Measurements from ENCODE around the gene MMP26.

The MMP26 gene

GRCh38 chr11:4740735-4741134, 36.2 kb downstream of the MMP26 start (continued):
- TF ChIP-seq ZNF701 (tag by site-specific recombination; IDR thresholded peaks at IDR 0.05) (no peak), KLF16 (tag by site-specific recombination; IDR thresholded peaks at IDR 0.05) (no peak), ZBTB26 (tag by site-specific recombination; optimal IDR thresholded peaks at IDR 0.05) (no peak)

DNA sequence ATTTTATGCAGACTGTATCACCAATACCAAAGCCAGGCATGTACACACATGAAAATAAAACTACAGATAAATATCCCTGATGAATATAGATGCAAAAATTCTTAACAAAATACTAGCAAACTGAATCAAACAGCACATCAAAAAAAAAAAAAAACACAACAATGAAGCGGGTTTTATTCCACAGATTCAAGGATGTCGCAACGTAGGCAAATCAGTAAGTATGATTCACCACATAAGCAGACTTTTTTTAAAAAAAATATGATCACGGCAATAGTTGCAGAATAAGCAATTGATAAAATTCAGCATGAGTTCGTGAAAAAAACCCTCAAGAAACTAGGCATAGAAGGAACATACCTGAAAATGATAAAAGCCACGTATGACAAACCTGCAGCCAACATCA, 43.9 kb downstream of the MMP26 start:
- ChIA-PET CTCF (no interaction called here), POLR2A (no interaction called here)
- Histone ChIP-seq H3K4me3 (ENCODE audit: low read depth, low read length) (no peak overlapping the region), H3K36me3 (ENCODE audit: control insufficient read depth in 2 of 2, insufficient read depth in 1 of 2, low read length in 2 of 2) (no peaks in the 10 kb centered on the region), H3K27ac (ENCODE audit: extremely low read depth, low read depth, low read length) (no peak overlapping the region), H3K9me3 (ENCODE audit: control insufficient read depth, insufficient read depth, low read depth, low read length) (no peaks in the 10 kb centered on the region), H3K4me1 (ENCODE audit: control insufficient read depth, insufficient read depth, low read length) (no peaks in the 10 kb centered on the region)
- TF ChIP-seq ZNF692 (tag by site-specific recombination; IDR thresholded peaks at IDR 0.05) (no peak), ZBTB26 (tag by site-specific recombination; optimal IDR thresholded peaks at IDR 0.05) (no peak), ZNF426 (tag by site-specific recombination; IDR thresholded peaks at IDR 0.05) (no peak), ZBTB21 (tag by site-specific recombination; IDR thresholded peaks at IDR 0.05) (no peak), ZNF221 (tag by site-specific recombination; IDR thresholded peaks at IDR 0.05; ENCODE audit: borderline replicate concordance) (no peak), ZNF707 (tag by site-specific recombination; IDR thresholded peaks at IDR 0.05) (no peak), KLF8 (tag by site-specific recombination; IDR thresholded peaks at IDR 0.05) (no peak)

GRCh38 chr11:4751201-4751600, 46.6 kb downstream of the MMP26 start:
- POLR2A ChIA-PET: no interaction called here
- Histone ChIP-seq H3K4me3 (ENCODE audit: low read depth, low read length) (no peak overlapping the region), H3K36me3 (ENCODE audit: control insufficient read depth in 2 of 2, insufficient read depth in 1 of 2, low read length in 2 of 2) (no peaks in the 10 kb centered on the region), H3K4me1 (ENCODE audit: control insufficient read depth, insufficient read depth, low read length) (no peaks in the 10 kb centered on the region), H3K27ac (ENCODE audit: extremely low read depth, low read depth, low read length) (no peak overlapping the region), H3K9me3 (ENCODE audit: control insufficient read depth, insufficient read depth, low read depth, low read length) (no peaks in the 10 kb centered on the region)
- CTCF ChIA-PET: interaction anchor here (0.7 kb wide), 1 partner anchor 38 kb away, joined by 3 read pairs; no protein-coding TSS in a partner anchor
- TF ChIP-seq ZNF585B (tag by site-specific recombination; IDR thresholded peaks at IDR 0.05) (no peak), ZFHX2 (tag by site-specific recombination; conservative IDR thresholded peaks at IDR 0.05) (no peak), ELK4 (IDR thresholded peaks at IDR 0.05; ENCODE audit: borderline replicate concordance, low read depth, low read length) (no peak), GLI2 (tag by site-specific recombination; IDR thresholded peaks at IDR 0.05; ENCODE audit: borderline replicate concordance, low read depth) (no peak), ZNF404 (tag by site-specific recombination; IDR thresholded peaks at IDR 0.05) (no peak), ZNF670 (tag by site-specific recombination; IDR thresholded peaks at IDR 0.05; ENCODE audit: low read depth) (no peak)

Data from HEK293 (cell line).